GM19438 (cell line): ENCODE results near the gene ARGLU1.

Experiments used
- ATAC-seq: cut with Tn5 transposase; IDR thresholded peaks from one replicate; pipeline ENCODE4 v1.9.1; 2021; ENCODE audit warnings: low read depth; ENCODE audit not compliant: unreplicated experiment

ARGLU1 gene

DNA sequence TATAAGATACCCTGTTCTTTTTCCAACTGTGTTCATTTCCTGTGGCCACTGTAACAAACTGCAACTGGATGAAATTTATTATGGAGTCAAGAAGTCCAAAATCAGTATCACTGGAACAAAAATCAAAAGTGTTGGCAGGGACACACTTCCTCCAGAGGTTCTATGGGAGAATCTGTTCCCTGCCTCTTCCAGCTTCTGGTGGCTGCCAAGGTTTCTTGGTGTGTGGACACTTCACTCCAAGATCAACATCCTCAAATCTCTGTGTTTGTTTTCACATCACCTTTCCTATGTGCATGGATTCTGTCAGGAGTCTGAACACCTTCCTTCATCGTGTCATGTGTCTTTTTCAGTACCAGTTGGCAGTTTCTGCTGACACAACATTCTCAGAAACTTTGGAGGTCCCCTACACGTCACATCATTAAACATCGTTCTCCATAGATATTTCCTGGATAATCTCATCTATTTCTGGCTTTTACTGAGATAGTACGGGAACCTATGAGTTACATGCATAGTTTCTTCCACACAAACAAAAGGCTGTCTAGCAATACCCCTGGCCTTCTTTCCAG is 17.3 kb downstream of the ARGLU1 start:
- no peak for ATAC-seq

DNA sequence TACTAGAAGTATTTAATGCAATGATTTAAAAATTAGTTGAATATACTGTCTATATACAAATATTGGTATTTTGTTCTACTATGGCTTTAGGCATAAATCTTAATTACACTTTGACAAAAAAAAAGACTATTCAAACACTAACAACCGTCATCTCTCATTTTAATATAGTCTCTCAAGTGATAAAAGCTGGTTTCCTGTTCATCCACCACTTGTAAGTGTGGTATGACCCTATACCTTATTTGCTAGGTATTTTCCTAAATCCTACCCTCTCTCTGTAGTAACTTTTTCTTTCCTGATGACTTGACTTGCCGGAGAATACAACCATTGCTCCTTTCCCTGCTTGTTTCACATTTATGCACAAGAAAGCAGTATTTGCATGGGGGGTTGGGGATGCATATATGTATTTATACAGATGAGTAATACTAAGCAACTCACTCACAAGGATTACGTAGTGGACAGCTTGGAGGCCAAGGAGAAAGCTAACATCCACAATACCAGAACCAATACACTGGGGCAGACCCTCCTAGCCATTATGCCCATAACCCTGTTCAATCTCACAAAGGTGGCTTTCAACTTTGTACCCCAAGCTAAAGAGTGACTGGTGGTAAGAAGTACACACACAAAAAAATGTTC is 19.8 kb downstream of the ARGLU1 start:
- ATAC-seq: no peak

DNA sequence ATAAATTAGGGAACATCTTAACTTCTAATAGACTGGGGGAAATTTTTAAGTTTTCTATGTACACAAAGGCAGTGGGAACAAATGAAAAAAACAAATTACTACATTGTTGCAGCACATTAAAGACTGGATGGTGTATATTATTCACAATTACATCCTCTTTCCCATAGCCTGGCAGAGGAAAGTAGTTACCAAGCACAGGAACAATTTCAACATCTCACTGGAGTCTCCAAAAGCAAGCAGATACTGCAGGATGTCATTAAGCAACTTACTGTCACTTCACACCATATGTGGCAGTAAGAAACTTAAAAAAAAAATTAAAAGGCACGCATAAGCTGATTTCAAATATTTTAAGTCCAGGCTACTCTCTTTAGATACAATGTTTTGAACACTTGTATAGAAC is 26.1 kb downstream of the ARGLU1 start:
- no peak for ATAC-seq

DNA sequence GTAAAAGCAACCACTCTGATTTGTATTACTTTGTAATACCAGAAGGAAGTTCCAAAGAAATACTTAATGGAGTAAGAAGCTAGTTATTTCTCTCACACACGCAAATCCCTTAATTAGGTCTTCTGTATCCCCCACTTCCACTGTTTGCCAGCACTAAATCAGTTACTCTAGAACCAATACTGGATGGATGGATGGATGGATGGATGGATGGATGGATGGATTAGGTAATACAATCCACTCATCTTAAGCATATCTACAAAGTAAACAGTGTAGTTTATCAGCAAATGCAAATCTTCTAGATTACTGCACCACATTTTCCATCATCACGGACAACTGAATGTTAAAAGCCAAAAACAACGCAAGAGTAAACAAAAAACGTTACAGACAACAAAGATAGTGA is 27.3 kb downstream of the ARGLU1 start:
- ATAC-seq: no peak

DNA sequence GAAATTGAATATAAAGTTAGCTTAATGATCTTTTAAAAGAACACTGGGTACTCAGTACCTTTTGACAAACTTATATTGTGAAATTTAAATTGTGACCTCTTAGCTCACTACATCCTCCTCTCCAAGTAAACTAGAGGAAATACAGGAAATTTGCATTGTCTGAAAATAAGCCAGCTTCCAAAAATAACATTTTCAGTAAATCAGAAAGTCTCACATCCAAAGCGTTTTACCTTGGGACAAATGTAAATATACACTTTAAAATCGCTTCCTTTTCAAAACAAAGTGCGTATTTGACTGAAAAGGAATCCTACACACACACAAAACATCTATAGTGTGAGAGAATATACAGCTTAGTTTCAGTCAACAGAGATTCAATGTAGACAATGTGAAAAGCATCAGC is 30.4 kb downstream of the ARGLU1 start:
- no peak for ATAC-seq

DNA sequence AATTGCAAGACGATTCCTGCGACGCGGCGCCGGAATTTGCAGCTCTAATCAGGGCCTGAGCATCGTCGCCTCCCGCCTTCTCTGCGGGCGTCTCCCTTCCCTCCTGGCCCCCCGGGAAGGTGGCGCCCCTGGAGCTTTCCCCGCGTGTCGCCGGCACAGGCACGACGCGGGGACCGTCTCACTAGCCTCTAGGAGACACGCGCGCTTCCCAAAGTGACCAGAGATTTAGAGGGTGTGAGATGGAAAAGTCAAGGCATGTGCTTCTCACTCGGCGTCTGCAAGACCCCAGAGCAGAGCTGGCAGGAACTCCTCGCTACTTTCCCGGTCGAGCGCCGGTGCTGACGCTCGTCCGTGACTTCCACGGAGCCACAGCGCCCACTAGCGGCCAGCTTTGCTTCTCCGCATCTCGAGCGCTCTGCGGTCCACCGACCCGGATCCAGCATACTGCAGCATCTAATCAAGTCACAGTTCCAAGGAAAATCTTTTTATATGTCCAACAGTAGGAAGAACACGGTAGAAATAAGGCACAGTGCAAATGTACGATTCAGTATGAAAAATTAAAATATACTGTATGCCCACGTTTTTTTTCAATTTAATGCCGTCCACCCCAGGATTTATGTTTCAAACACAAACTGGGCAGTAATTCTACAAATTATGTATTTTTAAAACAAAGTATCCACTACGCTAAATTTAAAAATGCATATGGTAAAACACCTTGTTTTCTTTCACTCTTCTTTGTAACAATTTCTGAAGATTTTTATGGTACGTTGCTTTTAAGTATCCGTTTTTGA is 31.5 kb downstream of the ARGLU1 start:
- peak; percentile 39 for ATAC-seq

DNA sequence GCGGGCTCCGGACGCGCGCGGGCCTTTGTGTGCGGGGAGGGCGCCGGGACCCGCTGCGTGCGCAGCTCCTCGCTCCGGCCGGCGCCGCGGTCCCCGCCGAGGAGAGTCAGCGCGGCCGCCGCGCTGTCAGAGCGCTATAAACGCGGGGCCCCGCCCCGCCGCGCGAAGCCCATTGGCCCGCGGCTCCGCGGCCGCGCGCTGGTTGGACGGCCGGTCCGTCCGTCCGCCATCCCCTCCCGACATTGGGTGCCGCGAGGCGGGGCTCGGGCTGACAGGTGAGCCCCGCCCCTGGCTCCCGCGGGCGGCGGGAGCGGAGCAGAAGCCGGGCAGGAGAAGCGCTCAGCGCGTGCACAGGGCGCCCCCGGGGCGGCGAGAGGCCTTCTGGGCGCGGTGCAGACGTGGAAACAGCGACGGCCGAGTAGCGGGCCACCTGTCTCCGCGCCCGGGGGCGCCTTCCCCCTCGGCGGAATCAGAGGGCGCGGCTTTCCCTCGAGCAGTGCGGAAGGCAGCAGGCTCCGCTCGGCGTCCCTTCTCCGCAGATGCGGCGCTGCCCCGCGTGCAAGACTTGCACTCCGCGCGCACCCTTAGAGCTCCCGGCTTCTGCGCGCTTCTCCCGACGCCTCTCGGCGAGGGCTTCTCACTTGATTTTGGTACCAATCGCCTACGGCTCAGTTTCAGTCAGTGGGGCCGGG is 32.2 kb downstream of the ARGLU1 start, which contains the start of gene EFNB2:
TSS of gene EFNB2 (minus strand) at position 111 of the 692 bp plus-strand sequence. CDS start 698 bp downstream, outside the sequence.
- peak; percentile 87 for ATAC-seq

DNA sequence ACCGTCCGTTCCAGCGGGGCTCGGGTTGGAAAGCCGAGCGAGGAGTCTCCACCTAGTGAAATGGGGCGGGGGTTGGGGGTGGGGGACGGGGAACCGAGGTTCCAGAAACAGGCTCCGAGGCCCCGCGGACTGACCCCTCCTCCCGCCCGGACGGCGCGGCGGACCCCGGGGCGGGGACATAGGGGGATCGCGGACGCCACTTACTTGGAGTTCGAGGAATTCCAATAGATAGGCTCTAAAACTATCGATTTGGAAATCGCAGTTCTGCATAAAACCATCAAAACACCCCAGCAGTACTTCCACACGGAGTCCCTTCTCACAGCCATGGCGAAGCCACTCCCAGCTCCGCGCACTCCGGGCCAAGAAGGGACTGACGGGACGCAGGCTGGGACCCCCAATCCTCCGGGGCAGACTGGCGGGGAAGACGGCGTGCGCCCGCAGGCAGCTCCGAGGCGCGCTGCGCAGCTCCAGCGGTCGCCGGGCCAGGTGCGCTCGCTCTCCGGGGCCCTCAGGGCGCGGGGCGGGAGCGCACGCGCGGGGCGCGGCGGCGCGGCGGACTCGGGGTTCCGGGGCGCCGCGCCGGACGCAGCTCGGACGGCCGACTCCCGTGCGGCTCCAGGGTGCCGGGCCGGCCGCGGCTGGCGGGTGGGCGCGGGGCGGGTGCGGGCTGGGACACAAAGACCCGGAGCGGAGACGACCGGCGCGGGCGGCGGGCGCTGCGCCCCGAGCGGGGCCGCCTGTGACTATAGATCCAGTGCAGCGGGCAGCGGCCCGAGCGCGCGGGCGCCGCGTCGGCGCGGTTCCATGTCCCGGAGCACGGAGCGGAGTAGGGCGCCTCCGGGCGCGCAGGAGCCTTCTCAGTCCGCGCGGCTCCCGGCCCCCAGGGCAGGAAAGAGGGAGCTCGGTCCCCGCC is 33.0 kb downstream of the ARGLU1 start:
- peak; percentile 31 for ATAC-seq

DNA sequence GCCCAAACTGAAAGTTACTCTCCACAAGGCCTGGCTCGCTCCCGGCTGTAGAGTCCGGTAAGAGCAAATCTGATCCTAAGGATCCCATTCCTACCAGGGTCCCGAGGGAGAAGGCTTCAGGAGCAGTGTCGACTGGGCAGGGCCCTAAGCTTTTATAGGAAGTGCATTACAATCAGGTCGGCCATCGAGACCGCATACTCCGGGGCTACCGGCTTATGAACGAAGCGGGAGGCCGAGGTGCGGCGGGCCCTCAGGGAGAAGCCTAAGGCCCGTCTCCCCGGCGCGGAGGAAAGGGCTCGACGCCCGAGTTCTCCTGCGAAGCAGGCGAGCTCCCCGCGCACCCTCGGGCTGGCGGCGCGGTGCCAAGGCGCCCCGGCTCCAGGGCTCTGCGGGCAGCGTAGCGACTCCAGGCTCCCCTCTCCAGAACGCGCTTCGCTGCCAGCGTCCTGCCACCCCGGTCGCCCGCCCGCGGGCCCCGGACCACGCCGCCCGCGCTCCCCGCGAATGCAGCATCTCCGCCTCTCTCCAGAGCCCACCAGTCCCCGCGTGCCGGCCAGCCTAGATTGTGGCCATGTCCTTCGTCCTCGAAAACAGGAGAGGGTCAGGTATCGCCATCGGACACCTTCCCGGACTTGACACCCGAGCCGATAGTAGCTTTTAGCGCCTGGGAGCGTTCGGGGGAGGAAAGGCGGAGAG is 33.8 kb downstream of the ARGLU1 start:
- no peak for ATAC-seq

DNA sequence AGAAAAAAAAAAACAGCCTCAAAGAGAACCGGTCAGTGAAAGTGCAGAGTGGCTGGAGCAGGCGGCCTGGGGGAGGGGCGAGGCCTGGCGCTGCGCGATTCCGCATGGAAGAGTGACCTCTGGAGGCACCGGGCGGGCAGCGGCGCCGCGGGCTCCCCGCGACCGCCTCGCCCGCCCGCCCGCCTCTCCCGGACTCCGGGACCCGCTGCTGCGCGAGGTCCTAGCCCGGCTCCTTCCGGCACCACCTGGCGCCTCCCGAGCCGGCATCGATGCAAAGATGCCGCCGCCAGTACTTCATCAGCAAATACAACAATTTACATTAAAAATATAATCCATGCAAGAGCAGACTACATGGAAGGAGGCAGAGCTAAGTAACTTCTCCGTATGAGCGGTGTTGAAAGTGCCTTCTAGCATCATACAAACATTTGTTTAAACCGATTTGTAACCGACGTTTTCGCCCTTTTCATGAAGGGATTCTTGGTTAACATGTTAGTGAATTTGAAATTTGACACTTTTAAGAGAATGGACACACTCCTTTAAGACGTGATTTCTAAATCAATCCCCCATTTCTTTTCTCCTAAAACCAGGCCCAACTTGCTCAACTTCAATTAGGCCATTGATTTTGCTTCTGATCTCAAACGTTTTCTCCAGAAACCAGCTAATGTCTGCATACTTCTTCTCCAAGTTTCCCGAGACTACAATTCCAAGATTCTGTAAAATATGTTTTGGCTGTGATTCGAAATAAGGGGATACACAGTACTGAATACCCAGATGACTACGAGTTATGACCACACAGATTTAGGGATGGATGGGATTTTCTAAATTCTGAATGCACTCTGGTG is 34.6 kb downstream of the ARGLU1 start:
- ATAC-seq: no peak

DNA sequence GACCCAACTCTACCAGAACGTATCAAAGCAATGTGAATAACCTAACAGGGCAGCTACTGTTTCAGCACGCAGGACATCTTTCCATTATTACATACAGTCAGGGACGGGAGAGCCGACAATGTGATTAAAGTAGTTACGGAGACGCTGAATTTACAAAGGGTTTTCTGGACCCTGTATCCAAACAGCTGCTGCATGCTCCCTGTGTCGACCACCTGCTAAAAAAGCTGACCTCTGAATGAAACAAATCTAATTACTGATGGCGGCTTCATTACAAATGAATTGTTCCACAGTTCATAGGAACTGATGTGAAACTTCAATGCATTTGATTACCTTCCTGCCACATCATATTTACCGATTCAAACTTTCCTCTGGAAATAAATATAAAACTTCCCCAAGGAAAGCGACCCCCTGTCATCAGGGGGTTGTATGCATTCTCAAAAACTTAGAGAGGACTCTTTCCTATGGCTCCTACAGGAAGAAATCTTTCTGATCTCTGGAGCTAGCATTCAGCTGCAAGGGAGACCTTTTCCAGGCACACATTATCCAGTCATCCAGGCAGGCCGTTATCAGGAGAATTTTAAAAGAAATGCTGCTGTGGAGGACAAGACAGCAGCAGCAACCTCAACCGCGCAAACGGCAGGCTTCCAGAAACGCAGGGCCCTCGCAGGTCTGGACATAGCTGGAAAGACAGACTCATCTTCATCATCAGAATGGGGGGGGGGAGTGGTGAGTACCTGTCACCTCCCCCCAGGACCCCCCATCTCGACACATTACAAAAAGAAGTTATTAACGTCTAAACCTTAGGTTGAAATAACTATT is 35.6 kb downstream of the ARGLU1 start:
- ATAC-seq: no peak

DNA sequence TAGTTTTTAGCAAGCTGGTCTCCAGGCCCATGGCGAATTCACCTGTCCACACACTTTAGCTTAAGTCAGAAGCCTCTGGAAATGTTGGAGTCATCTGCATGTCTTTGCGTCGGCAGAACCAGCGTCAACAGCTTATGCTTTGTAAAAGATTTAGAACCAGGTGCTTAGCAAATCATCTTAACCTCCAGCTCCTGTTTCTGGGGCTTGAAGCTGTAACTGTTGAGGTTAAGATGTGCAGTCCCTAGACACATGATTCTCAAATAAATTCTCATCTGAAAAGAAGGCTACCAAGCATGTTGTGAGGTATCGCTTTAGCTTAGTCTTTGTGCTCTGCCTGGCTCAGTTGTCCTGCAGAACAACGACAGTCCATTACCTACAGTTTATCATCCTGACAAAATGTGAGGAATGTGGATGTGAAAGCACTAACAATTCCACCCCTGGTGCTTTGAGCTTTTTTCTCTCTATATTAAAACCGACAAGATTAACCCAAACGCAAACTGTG is 36.9 kb downstream of the ARGLU1 start:
- ATAC-seq: no peak

DNA sequence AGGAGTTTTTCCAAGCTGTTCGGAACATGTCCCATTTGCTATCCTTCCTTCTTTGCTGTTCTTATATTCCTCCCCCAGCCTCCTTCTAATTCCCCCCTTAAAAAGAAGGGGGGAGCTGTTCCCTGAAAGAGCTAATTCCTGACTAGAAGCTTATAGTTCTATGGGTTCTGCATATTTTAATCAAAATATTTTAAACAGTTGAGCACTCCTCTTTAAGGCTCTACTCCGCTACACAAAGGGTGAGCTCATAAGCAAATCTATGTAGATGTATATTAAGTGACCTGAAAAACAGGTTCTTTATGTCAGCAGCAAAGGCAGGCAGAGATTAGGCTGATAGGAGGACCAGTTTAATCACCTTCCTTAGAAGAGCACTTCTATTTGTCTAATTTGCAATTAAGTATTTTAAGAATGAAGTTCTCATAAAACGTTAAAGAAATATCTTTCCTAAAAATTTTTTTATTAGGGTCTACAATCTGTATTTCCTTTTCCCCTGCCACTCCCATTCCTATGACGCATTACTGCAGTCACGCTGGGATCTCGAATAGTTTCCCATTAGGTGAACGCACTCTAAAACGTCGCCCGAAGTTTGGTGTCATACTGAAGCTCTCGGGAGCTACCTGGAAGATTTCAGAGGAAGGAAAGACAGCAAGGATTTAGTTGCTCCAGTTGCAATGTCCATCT is 37.6 kb downstream of the ARGLU1 start:
- no peak for ATAC-seq

DNA sequence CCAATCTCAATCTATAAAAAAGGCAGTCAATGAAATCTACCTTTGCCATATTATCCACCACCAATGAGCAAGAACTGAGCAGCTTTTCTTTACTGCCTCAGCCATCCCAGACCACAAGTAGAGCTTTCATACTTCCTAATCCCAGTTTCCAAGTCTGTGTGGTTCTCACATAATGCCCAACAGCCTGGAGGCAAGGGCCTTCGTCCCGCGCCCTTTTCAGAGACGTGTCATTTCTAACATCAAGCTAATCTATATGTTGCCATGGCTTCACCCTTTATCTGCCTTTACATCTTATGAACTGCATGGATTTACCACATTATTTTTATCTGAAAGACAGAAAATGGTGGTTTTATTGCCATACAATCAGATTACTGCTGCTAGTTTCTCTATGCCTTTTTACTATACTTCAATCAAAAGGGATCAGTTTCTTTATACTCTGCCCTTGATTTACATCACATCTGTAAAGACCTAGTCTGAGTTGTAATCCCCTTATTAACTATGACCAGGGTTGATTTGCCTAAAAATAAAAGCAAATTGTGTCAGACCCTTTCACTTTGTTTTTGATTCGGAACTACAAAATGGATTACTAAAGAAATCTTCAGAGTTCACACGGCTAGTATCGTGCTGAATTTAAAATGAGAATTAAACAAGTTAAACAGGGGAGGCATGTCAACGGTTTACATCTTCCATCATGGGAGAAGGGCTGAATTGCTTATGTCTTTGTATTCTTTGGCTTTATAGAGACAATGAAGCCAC is 38.3 kb downstream of the ARGLU1 start:
- no peak for ATAC-seq

DNA sequence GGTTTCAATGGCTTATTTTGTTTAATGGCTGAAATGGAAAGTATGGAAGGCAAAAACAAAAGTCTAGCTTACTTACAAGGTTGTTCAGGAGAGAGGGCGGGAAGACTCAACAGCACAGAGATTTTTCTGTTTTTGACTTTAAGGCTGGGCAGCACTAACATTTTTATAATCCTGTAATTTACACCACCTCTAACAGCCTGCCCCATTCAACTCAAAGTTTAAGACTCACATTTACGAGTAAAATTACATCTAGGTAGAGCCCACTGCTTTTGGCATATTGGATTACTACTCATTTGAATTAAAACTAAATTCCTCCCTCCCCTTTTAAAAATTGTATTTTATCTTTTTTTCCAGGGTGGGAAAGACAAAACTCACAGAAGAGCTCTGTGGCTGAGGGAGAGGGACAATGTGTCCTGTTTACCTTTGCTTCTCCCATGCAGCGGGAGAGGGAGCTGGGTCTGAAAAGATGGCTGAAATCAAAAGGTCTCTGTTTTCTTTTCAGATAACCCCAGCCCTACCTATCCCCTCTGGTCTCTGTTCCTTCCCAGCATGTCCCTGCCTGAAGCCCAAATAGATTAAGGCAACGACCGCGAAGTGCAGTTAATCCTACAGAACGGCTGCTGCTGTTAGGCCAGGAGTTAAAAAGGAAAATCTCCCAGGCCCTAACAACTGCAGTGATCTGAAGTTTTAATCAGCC is 39.1 kb downstream of the ARGLU1 start:
- no peak for ATAC-seq

DNA sequence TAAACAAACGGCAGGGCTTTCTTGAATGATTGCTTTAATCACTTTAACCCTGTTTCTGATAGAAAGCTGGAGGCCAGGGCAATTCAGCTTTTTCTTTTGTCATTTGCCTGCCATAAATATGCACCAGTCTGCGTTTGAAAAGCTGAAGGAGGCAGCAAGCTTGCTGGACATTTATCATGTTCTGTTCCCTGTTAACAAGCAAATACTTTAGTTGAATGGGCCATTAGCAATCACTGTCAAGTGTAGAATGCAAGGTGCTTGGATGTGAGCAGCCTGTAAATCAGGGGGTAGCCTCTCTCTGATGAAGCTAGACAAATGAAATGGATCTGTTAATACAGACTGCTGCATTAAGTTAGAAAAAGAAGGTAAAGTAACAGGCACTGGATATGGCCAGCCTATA is 40.1 kb downstream of the ARGLU1 start:
- no peak for ATAC-seq
